Esophagus muscularis mucosa (tissue), 4 donors: ENCODE results near the gene TBC1D22A.

Experiments used
- EP300 ChIP-seq: sonication (generic); formaldehyde crosslinking; IDR thresholded peaks from one replicate; pipeline ENCODE4 v1.6.1; 2017; ENCODE audit warnings: antibody characterized with exemption
- POLR2A ChIP-seq: fragments of 450-650 bp; IDR thresholded peaks from one replicate; pipeline ENCODE4 v1.6.1; 2017; ENCODE audit warnings: antibody characterized with exemption, moderate library complexity, mild to moderate bottlenecking, low read depth
- POLR2AphosphoS5 ChIP-seq, 2 donors: sonication (generic); formaldehyde crosslinking; IDR thresholded peaks; one replicate each; pipeline ENCODE4 v1.6.1; 2017; ENCODE audit warnings: antibody characterized with exemption in 2 of 2
- TF ChIP-seq, protein P1 (sequence below), 3 experiments: fragments of 200-600 bp in 2 of 3; fragments of 450-650 bp in 1 of 3; sonication (generic) in 2 of 3; IDR thresholded peaks; one replicate each; pipeline ENCODE4 v1.5.1; 2017 to 2019; ENCODE audit warnings: antibody characterized with exemption in 3 of 3, mild to moderate bottlenecking in 2 of 3, moderate library complexity in 1 of 3

DNA sequence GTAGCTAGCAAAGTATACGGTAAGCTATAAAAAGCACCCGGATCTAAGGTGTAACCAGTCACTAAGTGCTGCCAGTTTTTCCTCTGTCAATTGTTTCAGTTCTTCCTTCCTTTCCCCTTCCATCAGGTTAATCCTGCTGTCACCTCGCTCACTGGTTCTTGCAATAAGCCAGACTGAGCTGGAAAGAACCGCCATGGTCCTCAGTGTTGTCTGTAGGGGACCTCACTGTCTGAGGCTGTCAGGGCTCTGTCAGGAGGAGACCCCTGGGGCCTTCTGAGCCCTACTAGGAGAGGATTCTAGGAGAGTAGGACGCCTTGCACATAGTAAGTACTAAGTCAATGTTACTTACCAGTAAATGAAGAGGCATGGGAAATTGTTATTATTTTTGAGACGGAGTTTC is 1.4 kb upstream of the TBC1D22A start:
- TF ChIP-seq POLR2A (no peak), EP300 (no peak), POLR2AphosphoS5 (IDR thresholded peaks at IDR 0.05) (no peak)
- TF ChIP-seq, protein P1, sequence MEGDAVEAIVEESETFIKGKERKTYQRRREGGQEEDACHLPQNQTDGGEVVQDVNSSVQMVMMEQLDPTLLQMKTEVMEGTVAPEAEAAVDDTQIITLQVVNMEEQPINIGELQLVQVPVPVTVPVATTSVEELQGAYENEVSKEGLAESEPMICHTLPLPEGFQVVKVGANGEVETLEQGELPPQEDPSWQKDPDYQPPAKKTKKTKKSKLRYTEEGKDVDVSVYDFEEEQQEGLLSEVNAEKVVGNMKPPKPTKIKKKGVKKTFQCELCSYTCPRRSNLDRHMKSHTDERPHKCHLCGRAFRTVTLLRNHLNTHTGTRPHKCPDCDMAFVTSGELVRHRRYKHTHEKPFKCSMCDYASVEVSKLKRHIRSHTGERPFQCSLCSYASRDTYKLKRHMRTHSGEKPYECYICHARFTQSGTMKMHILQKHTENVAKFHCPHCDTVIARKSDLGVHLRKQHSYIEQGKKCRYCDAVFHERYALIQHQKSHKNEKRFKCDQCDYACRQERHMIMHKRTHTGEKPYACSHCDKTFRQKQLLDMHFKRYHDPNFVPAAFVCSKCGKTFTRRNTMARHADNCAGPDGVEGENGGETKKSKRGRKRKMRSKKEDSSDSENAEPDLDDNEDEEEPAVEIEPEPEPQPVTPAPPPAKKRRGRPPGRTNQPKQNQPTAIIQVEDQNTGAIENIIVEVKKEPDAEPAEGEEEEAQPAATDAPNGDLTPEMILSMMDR (IDR thresholded peaks at IDR 0.05), result no peak
